ENCODE results near the gene ANK2. TPM values are rescaled to one million over a fixed set of nuclear protein-coding genes. Genes with fewer than 3 reads are reported as not detected.

The ANK2 gene
- polyA plus RNA-seq, result 10 to 100 TPM in 1 of 4 donors, 1 to 10 TPM in 2, under 1 TPM in 1; 0.22 to 32.7 (median 5.6) TPM
- long read RNA-seq, donor 1, partial matches to known transcripts, result 16 of 16 reads
- long read RNA-seq, donor 1, other reads (novel, unspliced or antisense), result 0 of 16 reads
- long read RNA-seq, donor 2, result 0 reads
- long read RNA-seq, donor 3, result 0 reads
- long read RNA-seq, donor 4, result 0 reads
- long read RNA-seq, donor 5, result 0 reads
- long read RNA-seq, donor 6, full-length matches to known transcripts, result 1 of 939 reads
- long read RNA-seq, donor 6, partial matches to known transcripts, result 938 of 939 reads
- long read RNA-seq, donor 6, other reads (novel, unspliced or antisense), result 0 of 939 reads
- long read RNA-seq, donor 7, partial matches to known transcripts, result 85 of 86 reads
- long read RNA-seq, donor 7, other reads (novel, unspliced or antisense), result 0 of 86 reads
- long read RNA-seq, donor 8, result 0 reads
- long read RNA-seq, donor 9, result 0 reads
- long read RNA-seq, donor 10, full-length matches to known transcripts, result 1 of 7 reads
- long read RNA-seq, donor 10, partial matches to known transcripts, result 6 of 7 reads
- long read RNA-seq, donor 10, other reads (novel, unspliced or antisense), result 0 of 7 reads

DNA sequence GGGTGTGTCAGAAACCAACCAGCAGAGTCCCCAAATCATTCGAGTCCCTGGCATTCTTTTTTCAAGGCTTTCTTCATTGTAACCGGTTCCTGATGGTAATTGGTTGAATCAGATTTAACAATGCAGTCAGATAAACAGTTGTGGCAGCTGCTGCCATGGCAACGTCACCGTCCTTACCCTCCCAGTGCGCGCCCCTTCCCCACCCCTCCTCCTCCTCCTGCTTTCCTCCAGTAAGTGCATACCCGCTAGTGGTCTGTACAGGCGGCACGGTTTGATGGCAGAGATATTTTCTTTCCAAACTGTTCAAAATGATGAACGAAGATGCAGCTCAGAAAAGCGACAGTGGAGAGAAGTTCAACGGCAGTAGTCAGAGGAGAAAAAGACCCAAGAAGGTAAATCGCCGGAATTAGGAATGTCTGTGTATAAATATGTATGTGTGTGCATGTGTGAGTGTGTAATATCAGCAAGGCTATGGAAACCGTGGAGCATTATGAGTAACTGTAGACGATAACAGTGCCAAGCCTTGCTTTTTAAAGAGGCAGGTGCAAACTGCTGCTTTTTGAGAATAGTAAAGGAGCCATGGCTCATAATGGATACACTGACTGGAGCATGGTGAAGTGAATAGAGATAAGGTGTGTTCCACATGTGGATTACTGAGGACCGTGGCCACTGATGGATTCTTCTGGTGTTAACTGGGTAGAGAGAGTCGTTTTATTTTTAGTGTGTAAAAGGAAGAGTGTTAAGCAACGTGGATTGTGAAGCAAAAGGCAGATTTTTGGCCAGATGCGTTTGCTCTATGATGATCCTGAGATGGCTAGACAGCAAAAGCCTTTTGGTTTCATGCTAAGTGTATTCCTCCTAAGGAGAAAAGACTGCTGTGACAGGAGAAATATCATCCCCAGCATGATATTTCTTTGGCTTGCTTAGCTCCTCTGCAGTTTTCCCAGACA is at the start of gene ANK2:
ANK2 (plus strand) TSS at position 233 of the 950 bp plus-strand sequence; CDS start at position 309, 76 bp downstream.
- 18 to 23% (median 21%) methylated on average over 20 of the region's 20 CpGs for WGBS, 3 donors
- no peak for FAIRE-seq

DNA sequence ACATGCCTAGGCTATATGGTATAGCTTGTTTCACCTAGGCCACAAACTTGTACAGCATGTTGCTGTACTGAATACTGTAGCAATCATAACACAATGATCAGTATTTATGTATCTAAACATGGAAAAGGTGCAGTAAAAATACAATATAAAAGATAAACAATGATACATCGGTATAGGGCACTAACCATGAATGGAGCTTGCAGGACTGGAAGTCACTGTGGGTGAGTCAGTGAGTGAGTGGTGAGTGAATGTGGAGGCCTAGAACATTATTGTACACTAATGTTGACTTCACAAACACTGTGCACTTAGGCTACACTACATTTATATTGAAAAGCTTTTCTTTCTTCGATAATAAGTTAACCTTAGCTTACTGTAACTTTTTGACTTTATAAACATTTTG is 45.6 kb upstream of the ANK2 start:
- Histone ChIP-seq H3K4me1 (ENCODE audit: control insufficient read depth in 3 of 3, insufficient read depth in 2 of 3, low read depth in 1 of 3, low read length in 2 of 3) (no peaks in the 10 kb centered on the region), H3K27ac (ENCODE audit: low read depth in 1 of 3, low read length in 2 of 3) (no peak overlapping the region), H3K36me3 (ENCODE audit: control insufficient read depth in 3 of 3, insufficient read depth in 2 of 3, low read depth in 1 of 3, low read length in 3 of 3) (no peaks in the 10 kb centered on the region), H3K27me3 (ENCODE audit: control insufficient read depth in 3 of 3, insufficient read depth in 3 of 3, low read length in 3 of 3) (no peaks in the 10 kb centered on the region), H3K9me3 (ENCODE audit: control insufficient read depth in 2 of 2, insufficient read depth in 1 of 2, low read depth in 1 of 2, low read length in 1 of 2) (no peaks in the 10 kb centered on the region), H3K4me3 (ENCODE audit: low read depth in 1 of 3, low read length in 3 of 3) (no peak overlapping the region)
- DNase-seq (no peak), FAIRE-seq (peak; percentile 23)
- WGBS, 3 donors, result 64 to 83% (median 78%) methylated on average over 2 of the region's 2 CpGs

More for the DNA sequence above, at the start of gene ANK2:
- H3K27me3 ChIP-seq (ENCODE audit: control insufficient read depth in 3 of 3, insufficient read depth in 3 of 3, low read length in 3 of 3), result no peaks in the 10 kb centered on the region
- H3K36me3 ChIP-seq (ENCODE audit: control insufficient read depth in 3 of 3, insufficient read depth in 2 of 3, low read depth in 1 of 3, low read length in 3 of 3), result no peaks in the 10 kb centered on the region
- no peak within 1 kb of the TSS for H3K27ac ChIP-seq (ENCODE audit: low read depth in 1 of 3, low read length in 2 of 3)
- H3K9me3 ChIP-seq (ENCODE audit: control insufficient read depth in 2 of 2, insufficient read depth in 1 of 2, low read depth in 1 of 2, low read length in 1 of 2), result no peaks in the 10 kb centered on the region
- DNase-seq, result peak in 1 of 2 donors; percentile 11
- H3K4me3 ChIP-seq (ENCODE audit: low read depth in 1 of 3, low read length in 3 of 3), result peak within 1 kb of the TSS in 1 of 3 donors; percentile 1
- H3K4me1 ChIP-seq (ENCODE audit: control insufficient read depth in 3 of 3, insufficient read depth in 2 of 3, low read depth in 1 of 3, low read length in 2 of 3), result no peaks in the 10 kb centered on the region

DNA sequence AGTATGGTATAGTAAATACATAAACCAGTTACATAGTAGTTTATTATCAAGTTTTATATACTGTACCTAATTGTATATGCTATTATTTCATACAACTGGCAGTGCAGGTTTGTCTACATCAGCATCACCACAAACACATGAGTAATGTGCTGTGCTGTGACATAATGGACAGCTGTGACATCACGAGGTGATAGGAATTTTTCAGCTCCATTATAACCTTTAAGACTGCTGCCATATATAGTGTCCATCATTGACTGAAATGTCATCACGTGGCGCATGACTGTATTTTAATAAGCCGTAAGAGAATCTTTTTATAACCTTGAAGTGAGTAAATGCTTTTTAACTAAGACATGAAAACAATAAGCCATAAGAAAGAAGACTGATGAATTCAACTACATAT is 44.8 kb upstream of the ANK2 start:
- Histone ChIP-seq H3K9me3 (ENCODE audit: control insufficient read depth in 2 of 2, insufficient read depth in 1 of 2, low read depth in 1 of 2, low read length in 1 of 2) (no peaks in the 10 kb centered on the region), H3K4me1 (ENCODE audit: control insufficient read depth in 3 of 3, insufficient read depth in 2 of 3, low read depth in 1 of 3, low read length in 2 of 3) (no peaks in the 10 kb centered on the region), H3K27me3 (ENCODE audit: control insufficient read depth in 3 of 3, insufficient read depth in 3 of 3, low read length in 3 of 3) (no peaks in the 10 kb centered on the region), H3K36me3 (ENCODE audit: control insufficient read depth in 3 of 3, insufficient read depth in 2 of 3, low read depth in 1 of 3, low read length in 3 of 3) (no peaks in the 10 kb centered on the region), H3K27ac (ENCODE audit: low read depth in 1 of 3, low read length in 2 of 3) (no peak overlapping the region), H3K4me3 (ENCODE audit: low read depth in 1 of 3, low read length in 3 of 3) (no peak overlapping the region)
- DNase-seq (no peak), FAIRE-seq (no peak)
- 80 to 81% (median 81%) methylated on average over 4 of the region's 4 CpGs for WGBS, 3 donors

DNA sequence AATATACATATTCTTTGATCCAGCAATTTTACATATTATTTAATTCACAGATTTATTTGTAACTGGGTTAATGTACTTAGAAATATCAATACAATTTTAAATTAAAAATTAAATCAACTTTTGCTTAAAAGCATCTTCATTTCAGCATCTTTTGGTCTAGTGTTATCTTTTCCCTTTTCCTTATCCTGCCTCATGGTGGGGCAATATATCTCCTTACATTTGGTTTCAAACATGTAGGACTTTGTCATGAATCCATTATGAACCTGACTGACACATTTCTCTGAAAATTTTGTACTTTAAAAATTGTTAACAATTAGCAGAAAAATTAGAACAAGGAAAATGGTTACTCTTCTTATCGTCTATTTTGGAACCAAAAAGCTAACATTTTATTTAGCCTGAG is 42.8 kb upstream of the ANK2 start:
- H3K9me3 ChIP-seq (ENCODE audit: control insufficient read depth in 2 of 2, insufficient read depth in 1 of 2, low read depth in 1 of 2, low read length in 1 of 2), result no peaks in the 10 kb centered on the region
- 77 to 87% (median 86%) methylated on average over 1 of the region's 1 CpG for WGBS, 3 donors
- no peaks in the 10 kb centered on the region for H3K4me1 ChIP-seq (ENCODE audit: control insufficient read depth in 3 of 3, insufficient read depth in 2 of 3, low read depth in 1 of 3, low read length in 2 of 3)
- DNase-seq (no peak), FAIRE-seq (peak; percentile 57)
- H3K36me3 ChIP-seq (ENCODE audit: control insufficient read depth in 3 of 3, insufficient read depth in 2 of 3, low read depth in 1 of 3, low read length in 3 of 3), result no peaks in the 10 kb centered on the region
- H3K27ac ChIP-seq (ENCODE audit: low read depth in 1 of 3, low read length in 2 of 3), result no peak overlapping the region
- H3K4me3 ChIP-seq (ENCODE audit: low read depth in 1 of 3, low read length in 3 of 3), result no peak overlapping the region
- H3K27me3 ChIP-seq (ENCODE audit: control insufficient read depth in 3 of 3, insufficient read depth in 3 of 3, low read length in 3 of 3), result no peaks in the 10 kb centered on the region

DNA sequence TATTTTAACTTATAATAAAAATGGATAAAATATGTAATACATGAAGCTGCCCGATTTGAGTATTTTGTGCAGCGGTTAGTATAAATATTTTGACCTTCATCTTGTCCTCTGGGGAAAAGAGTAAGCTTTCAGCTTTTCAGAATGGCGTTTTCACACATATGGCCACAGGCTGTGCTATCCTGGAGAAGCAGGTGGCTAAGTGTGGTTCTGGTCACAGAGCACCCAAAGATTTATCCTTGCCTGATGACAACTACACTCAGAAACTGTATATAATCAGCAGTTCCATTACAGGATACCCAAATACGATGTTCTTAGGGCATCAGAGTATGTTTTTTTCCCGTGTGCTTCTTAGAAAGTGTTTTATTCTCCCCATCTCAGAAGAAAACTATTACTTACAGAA is 42.3 kb upstream of the ANK2 start:
- H3K4me1 ChIP-seq (ENCODE audit: control insufficient read depth in 3 of 3, insufficient read depth in 2 of 3, low read depth in 1 of 3, low read length in 2 of 3), result no peaks in the 10 kb centered on the region
- DNase-seq (no peak), FAIRE-seq (no peak)
- no peak overlapping the region for H3K4me3 ChIP-seq (ENCODE audit: low read depth in 1 of 3, low read length in 3 of 3)
- no peak overlapping the region for H3K27ac ChIP-seq (ENCODE audit: low read depth in 1 of 3, low read length in 2 of 3)
- no peaks in the 10 kb centered on the region for H3K9me3 ChIP-seq (ENCODE audit: control insufficient read depth in 2 of 2, insufficient read depth in 1 of 2, low read depth in 1 of 2, low read length in 1 of 2)
- H3K36me3 ChIP-seq (ENCODE audit: control insufficient read depth in 3 of 3, insufficient read depth in 2 of 3, low read depth in 1 of 3, low read length in 3 of 3), result no peaks in the 10 kb centered on the region
- WGBS, 3 donors, result 69 to 75% (median 70%) methylated on average over 5 of the region's 5 CpGs
- H3K27me3 ChIP-seq (ENCODE audit: control insufficient read depth in 3 of 3, insufficient read depth in 3 of 3, low read length in 3 of 3), result no peaks in the 10 kb centered on the region

DNA sequence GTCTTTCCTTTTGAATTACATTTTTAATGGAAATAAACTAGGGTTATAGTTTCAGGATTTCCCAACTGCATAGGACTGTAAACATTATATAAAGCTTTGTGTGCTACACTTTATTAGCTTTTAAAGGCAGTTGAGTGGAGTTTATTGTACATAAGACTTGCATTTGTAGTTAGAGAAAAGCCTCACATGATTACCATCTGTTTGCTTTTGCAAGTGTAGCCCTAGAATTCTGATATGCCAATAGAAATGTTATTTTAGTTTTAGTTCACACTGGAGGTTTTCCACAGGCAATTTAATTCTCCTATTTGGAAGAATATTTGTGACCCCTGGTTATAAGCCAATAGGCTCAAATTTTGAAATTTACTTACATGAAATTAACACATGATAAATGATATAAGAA is 41.3 kb upstream of the ANK2 start:
- Histone ChIP-seq H3K9me3 (ENCODE audit: control insufficient read depth in 2 of 2, insufficient read depth in 1 of 2, low read depth in 1 of 2, low read length in 1 of 2) (no peaks in the 10 kb centered on the region), H3K27ac (ENCODE audit: low read depth in 1 of 3, low read length in 2 of 3) (no peak overlapping the region), H3K36me3 (ENCODE audit: control insufficient read depth in 3 of 3, insufficient read depth in 2 of 3, low read depth in 1 of 3, low read length in 3 of 3) (no peaks in the 10 kb centered on the region), H3K4me3 (ENCODE audit: low read depth in 1 of 3, low read length in 3 of 3) (no peak overlapping the region), H3K4me1 (ENCODE audit: control insufficient read depth in 3 of 3, insufficient read depth in 2 of 3, low read depth in 1 of 3, low read length in 2 of 3) (no peaks in the 10 kb centered on the region), H3K27me3 (ENCODE audit: control insufficient read depth in 3 of 3, insufficient read depth in 3 of 3, low read length in 3 of 3) (no peaks in the 10 kb centered on the region)
- DNase-seq (no peak), FAIRE-seq (no peak)

DNA sequence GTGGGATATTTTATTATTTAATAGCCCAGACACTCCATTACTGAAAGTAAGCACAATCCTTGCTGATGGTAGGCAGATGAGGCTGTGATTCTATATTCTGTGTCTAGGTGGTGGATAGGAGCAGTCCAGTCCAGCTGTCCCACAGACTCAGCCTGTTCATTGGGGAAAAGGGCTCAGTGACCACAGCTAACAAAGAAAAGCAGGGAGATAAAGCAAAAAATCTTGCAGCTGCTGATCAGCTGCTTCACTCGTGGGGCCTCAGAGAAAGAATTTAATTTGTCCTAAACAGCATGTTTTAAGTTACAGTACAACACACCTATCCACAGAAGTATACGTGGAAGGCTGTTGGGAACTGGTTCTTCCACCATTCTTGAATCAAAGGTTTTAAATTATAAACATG is 40.7 kb upstream of the ANK2 start:
- no peaks in the 10 kb centered on the region for H3K27me3 ChIP-seq (ENCODE audit: control insufficient read depth in 3 of 3, insufficient read depth in 3 of 3, low read length in 3 of 3)
- WGBS, 3 donors, result 33 to 46% (median 46%) methylated on average over 2 of the region's 2 CpGs
- no peaks in the 10 kb centered on the region for H3K4me1 ChIP-seq (ENCODE audit: control insufficient read depth in 3 of 3, insufficient read depth in 2 of 3, low read depth in 1 of 3, low read length in 2 of 3)
- no peak overlapping the region for H3K4me3 ChIP-seq (ENCODE audit: low read depth in 1 of 3, low read length in 3 of 3)
- FAIRE-seq (no peak), DNase-seq (no peak)
- H3K27ac ChIP-seq (ENCODE audit: low read depth in 1 of 3, low read length in 2 of 3), result no peak overlapping the region
- H3K9me3 ChIP-seq (ENCODE audit: control insufficient read depth in 2 of 2, insufficient read depth in 1 of 2, low read depth in 1 of 2, low read length in 1 of 2), result no peaks in the 10 kb centered on the region
- no peaks in the 10 kb centered on the region for H3K36me3 ChIP-seq (ENCODE audit: control insufficient read depth in 3 of 3, insufficient read depth in 2 of 3, low read depth in 1 of 3, low read length in 3 of 3)

DNA sequence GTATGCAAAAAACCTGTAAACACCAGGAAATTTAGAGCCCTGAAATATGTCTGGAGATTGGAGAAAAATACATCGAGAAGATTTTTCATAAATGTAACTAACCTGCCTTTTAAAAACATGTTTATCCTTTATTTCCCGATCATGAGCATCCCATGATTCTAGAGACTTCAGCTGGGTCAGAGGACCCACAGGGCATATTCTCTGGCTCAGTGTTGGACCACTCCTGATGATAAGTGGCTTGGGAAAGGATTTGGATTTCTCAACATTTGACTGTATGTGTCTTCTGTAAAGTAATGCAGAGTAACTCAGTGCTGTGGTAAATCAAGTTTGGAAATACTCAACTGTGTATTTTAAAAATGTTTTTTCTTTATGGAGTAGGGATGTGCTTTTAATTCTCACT is 40.0 kb upstream of the ANK2 start:
- WGBS, 3 donors, result 85 to 89% (median 87%) methylated on average over 2 of the region's 2 CpGs
- Histone ChIP-seq H3K27ac (ENCODE audit: low read depth in 1 of 3, low read length in 2 of 3) (no peak overlapping the region), H3K4me3 (ENCODE audit: low read depth in 1 of 3, low read length in 3 of 3) (no peak overlapping the region), H3K4me1 (ENCODE audit: control insufficient read depth in 3 of 3, insufficient read depth in 2 of 3, low read depth in 1 of 3, low read length in 2 of 3) (no peaks in the 10 kb centered on the region), H3K9me3 (ENCODE audit: control insufficient read depth in 2 of 2, insufficient read depth in 1 of 2, low read depth in 1 of 2, low read length in 1 of 2) (no peaks in the 10 kb centered on the region), H3K36me3 (ENCODE audit: control insufficient read depth in 3 of 3, insufficient read depth in 2 of 3, low read depth in 1 of 3, low read length in 3 of 3) (no peaks in the 10 kb centered on the region), H3K27me3 (ENCODE audit: control insufficient read depth in 3 of 3, insufficient read depth in 3 of 3, low read length in 3 of 3) (no peaks in the 10 kb centered on the region)
- FAIRE-seq (no peak), DNase-seq (no peak)

Measured in small intestine (tissue), 16 donors.